HCT116 (cell line): ENCODE data around the gene FLNB. TPM values are rescaled to one million over a fixed set of nuclear protein-coding genes. Genes with fewer than 3 reads are reported as not detected.

Experiments
- ATAC-seq: fragments of 200-7000 bp; cut with Tn5 transposase; 2 replicates; pipeline ENCODE4 v1.9.1; 2020; ENCODE audit warnings: mild to moderate bottlenecking, moderate library complexity
- BruUV-seq: library from RNA; stranded (reverse); fragments of 400-500 nt; replicated peaks from 2 replicates; lab custom pipeline; 2021; lab: Mats Ljungman, UMichigan
- CTCF ChIA-PET: fragments of 300-600 bp; sonication (Branson Sonifier 250); formaldehyde crosslinking; loops from one replicate; lab custom pipeline; 2021; ENCODE audit warnings: antibody characterized with exemption; lab: Charles Lee
- POLR2A ChIA-PET: fragments of 300-600, 350-600 bp; sonication (Branson Sonifier 250); formaldehyde crosslinking; loops from one replicate; lab custom pipeline; 2021; ENCODE audit warnings: antibody characterized with exemption; lab: Charles Lee
- RAD21 ChIA-PET, 2 experiments: fragments of 300-600 bp; sonication (Branson Sonifier 250); formaldehyde crosslinking; loops; one replicate each; lab custom pipeline; 2023; ENCODE audit warnings: low total read pairs in 2 of 2; ENCODE audit not compliant: uncharacterized antibody in 2 of 2, unreplicated experiment in 2 of 2, low non-redundant PET in 1 of 2; lab: Charles Lee
- DNase-seq: peaks from one replicate; pipeline ENCODE4 v3.0.0-alpha.2; 2010; ENCODE audit warnings: low read depth, low spot score
- H2AFZ ChIP-seq: fragments of 200-600 bp; shearing (Covaris generic), sonication (generic); 2 replicates; pipeline ENCODE4 v1.6.1; 2017; ENCODE audit warnings: low read depth, mixed run types, mixed read lengths, antibody characterized with exemption, low read length; ENCODE audit not compliant: poor library complexity, severe bottlenecking
- H3K27ac ChIP-seq: 2 replicates; pipeline ENCODE4 v1.5.1; 2012; ENCODE audit warnings: low read depth, low read length
- H3K27me3 ChIP-seq: fragments of 200-600 bp; sonication (generic); 2 replicates; pipeline ENCODE4 v1.6.1; 2016; ENCODE audit warnings: mixed run types, low read length, mixed read lengths; ENCODE audit not compliant: insufficient read depth
- H3K36me3 ChIP-seq, 2 experiments: fragments of 200-500 bp in 1 of 2; fragments of 200-600 bp in 1 of 2; sonication (Bioruptor generic) in 1 of 2; sonication (generic) in 1 of 2; 2 replicates each; pipeline versions ENCODE4 v1.5.1 to v1.6.1; 2014 to 2016; ENCODE audit warnings: low read length in 2 of 2, inconsistent platforms in 1 of 2, mixed read lengths in 1 of 2, mixed run types in 1 of 2; ENCODE audit not compliant: insufficient read depth in 2 of 2, control insufficient read depth in 1 of 2
- H3K4me1 ChIP-seq, 2 experiments: fragments of 200-600 bp in 1 of 2; sonication (generic) in 1 of 2; 2 replicates each; pipeline versions ENCODE4 v1.5.1 to v1.6.1; 2012 to 2017; ENCODE audit warnings: low read length in 2 of 2, inconsistent platforms in 1 of 2, mild to moderate bottlenecking in 1 of 2, mixed read lengths in 1 of 2, mixed run types in 1 of 2, moderate library complexity in 1 of 2; ENCODE audit not compliant: insufficient read depth in 2 of 2, control insufficient read depth in 1 of 2
- H3K4me2 ChIP-seq: fragments of 200-600 bp; sonication (generic); 2 replicates; pipeline ENCODE4 v1.6.1; 2017; ENCODE audit warnings: mixed run types, low read length, mixed read lengths
- H3K4me3 ChIP-seq, 2 experiments: fragments of 200-600 bp in 1 of 2; sonication (generic) in 1 of 2; replicated peaks in 1 of 2; 2 replicates each; pipeline ENCODE4 v1.5.1; 2011 to 2016; ENCODE audit warnings: low read length in 2 of 2, control low read depth in 1 of 2, low read depth in 1 of 2, mild to moderate bottlenecking in 1 of 2, mixed read lengths in 1 of 2, mixed run types in 1 of 2
- H3K79me2 ChIP-seq: fragments of 200-600 bp; sonication (generic); 2 replicates; pipeline ENCODE4 v1.6.1; 2017; ENCODE audit warnings: mild to moderate bottlenecking, mixed run types, low read length, moderate library complexity, mixed read lengths; ENCODE audit not compliant: insufficient read depth
- H3K9ac ChIP-seq: fragments of 200-600 bp; sonication (generic); 2 replicates; pipeline ENCODE4 v1.6.1; 2016; ENCODE audit warnings: low read length, mixed read lengths
- H3K9me2 ChIP-seq: fragments of 200-600 bp; sonication (generic), shearing (Covaris generic); 2 replicates; pipeline ENCODE4 v1.6.1; 2017; ENCODE audit warnings: mixed run types, mild to moderate bottlenecking, moderate library complexity; ENCODE audit not compliant: insufficient read depth
- H3K9me3 ChIP-seq, 2 experiments: fragments of 200-500 bp in 1 of 2; fragments of 200-600 bp in 1 of 2; sonication (Bioruptor generic) in 1 of 2; sonication (generic) in 1 of 2; 2 replicates each; pipeline ENCODE4 v1.6.1; 2014 to 2017; ENCODE audit warnings: low read length in 2 of 2, mixed read lengths in 2 of 2, inconsistent platforms in 1 of 2, low read depth in 1 of 2, mild to moderate bottlenecking in 1 of 2, mixed run types in 1 of 2, moderate library complexity in 1 of 2; ENCODE audit not compliant: control insufficient read depth in 1 of 2, insufficient read depth in 1 of 2
- H4K20me1 ChIP-seq: fragments of 200-600 bp; sonication (generic), shearing (Covaris generic); 2 replicates; pipeline ENCODE4 v1.6.1; 2017; ENCODE audit warnings: mixed run types, mild to moderate bottlenecking, moderate library complexity; ENCODE audit not compliant: insufficient read depth
- ELF1 ChIP-seq: IDR thresholded peaks from 2 replicates; pipeline ENCODE4 v1.6.1; 2012; ENCODE audit warnings: low read depth, borderline replicate concordance
- POLR2AphosphoS5 ChIP-seq: IDR thresholded peaks from 2 replicates; pipeline ENCODE4 v1.6.1; 2011; ENCODE audit warnings: mild to moderate bottlenecking, low read depth, low read length, moderate library complexity
- SIN3A ChIP-seq: IDR thresholded peaks from 2 replicates; pipeline ENCODE4 v1.6.1; 2012; ENCODE audit warnings: low read depth
- ZNF274 ChIP-seq: fragments of 200-500 bp; sonication (Bioruptor generic); IDR thresholded peaks from 2 replicates; pipeline ENCODE4 v1.6.1; 2014; ENCODE audit warnings: mild to moderate bottlenecking, low read depth, low read length, inconsistent platforms
- intact Hi-C: fragments of 100-400 bp; cut with micrococcal nuclease; formaldehyde crosslinking; loops from 2 replicates; pipeline ENCODE4 v1.10.0; 2022
- total RNA-seq: library from RNA; stranded (reverse); gene quantifications from one replicate; pipeline ENCODE4 v1.2.1, GENCODE V29; 2021; ENCODE audit not compliant: unreplicated experiment
- TF ChIP-seq, protein P1 (sequence below): IDR thresholded peaks from 2 replicates; pipeline ENCODE4 v1.6.1; 2012
- TF ChIP-seq, protein P2 (sequence below): IDR thresholded peaks from 2 replicates; pipeline ENCODE4 v1.6.1; 2012
- TF ChIP-seq, protein P3 (sequence below): IDR thresholded peaks from 2 replicates; pipeline ENCODE4 v1.6.1; 2011; ENCODE audit warnings: mild to moderate bottlenecking, low read length, moderate library complexity; ENCODE audit not compliant: insufficient replicate concordance; ENCODE audit errors: extremely low read depth

Gene FLNB
- total RNA-seq, 1 experiment from 2014 or later = 116 TPM

DNA sequence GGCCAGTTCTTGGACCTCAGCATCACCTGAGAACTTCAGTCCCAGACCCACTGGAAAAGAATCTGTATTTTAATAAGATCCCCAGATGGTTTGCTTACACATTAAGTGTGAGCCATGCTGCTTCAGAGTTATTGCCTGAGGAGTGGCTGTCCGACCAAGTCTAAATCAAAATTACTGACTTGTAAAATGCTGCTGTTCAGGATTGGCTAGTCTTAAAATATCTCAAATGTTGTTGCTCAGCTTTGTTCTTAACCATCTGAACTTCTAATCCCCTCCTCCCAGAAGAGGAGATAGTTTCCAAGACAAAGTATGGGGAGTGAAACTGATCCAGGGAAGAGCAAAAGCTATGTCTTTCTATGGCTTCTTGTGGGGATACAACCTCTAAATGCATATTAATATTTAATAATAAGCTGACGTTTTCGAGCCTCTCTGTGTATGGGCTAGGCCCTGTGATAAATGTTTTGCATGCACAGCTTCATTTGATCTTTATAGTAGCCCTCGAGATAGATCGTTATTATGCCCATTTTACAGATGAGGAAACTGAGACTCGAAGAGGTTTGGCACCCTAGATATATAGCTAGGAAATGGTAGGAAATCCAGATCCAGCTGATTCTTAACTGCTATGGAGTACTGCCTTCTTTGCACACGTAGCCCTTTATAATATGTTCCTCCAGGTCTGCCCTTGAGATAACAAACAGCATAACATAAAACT lies 150.4 kb downstream of the FLNB start:
- peaks cover 31 to 44% of the 10 kb centered on the region in 2 experiments for H3K4me1 ChIP-seq
- no peaks in the 10 kb centered on the region for H3K79me2 ChIP-seq
- no peak overlapping the region for H2AFZ ChIP-seq
- no peaks in the 10 kb centered on the region for H4K20me1 ChIP-seq
- DNase-seq = no peak
- H3K9me3 ChIP-seq = no peaks in the 10 kb centered on the region
- H3K27ac ChIP-seq = no peak overlapping the region
- no peak overlapping the region for H3K4me3 ChIP-seq
- no peak for ATAC-seq
- no peak overlapping the region for H3K9ac ChIP-seq
- no peaks in the 10 kb centered on the region for H3K27me3 ChIP-seq
- no peak for TF ChIP-seq SIN3A
- TF ChIP-seq ZNF274 = no peak
- TF ChIP-seq, protein P1, sequence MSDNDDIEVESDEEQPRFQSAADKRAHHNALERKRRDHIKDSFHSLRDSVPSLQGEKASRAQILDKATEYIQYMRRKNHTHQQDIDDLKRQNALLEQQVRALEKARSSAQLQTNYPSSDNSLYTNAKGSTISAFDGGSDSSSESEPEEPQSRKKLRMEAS = no peak
- ChIA-PET POLR2A (no interaction called here), CTCF (interaction anchor here (1.1 kb wide), 1 partner anchor 9 kb away, joined by 5 read pairs; no protein-coding TSS in a partner anchor), RAD21 (no interaction called here)
- BruUV-seq = no TSS peak
- H3K9me2 ChIP-seq = no peaks in the 10 kb centered on the region
- no peak overlapping the region for H3K4me2 ChIP-seq
- intact Hi-C loops = no loop called here
- H3K36me3 ChIP-seq = peaks cover 18 to 22% of the 10 kb centered on the region in 2 experiments; a peak in 2 of 4 replicates

DNA sequence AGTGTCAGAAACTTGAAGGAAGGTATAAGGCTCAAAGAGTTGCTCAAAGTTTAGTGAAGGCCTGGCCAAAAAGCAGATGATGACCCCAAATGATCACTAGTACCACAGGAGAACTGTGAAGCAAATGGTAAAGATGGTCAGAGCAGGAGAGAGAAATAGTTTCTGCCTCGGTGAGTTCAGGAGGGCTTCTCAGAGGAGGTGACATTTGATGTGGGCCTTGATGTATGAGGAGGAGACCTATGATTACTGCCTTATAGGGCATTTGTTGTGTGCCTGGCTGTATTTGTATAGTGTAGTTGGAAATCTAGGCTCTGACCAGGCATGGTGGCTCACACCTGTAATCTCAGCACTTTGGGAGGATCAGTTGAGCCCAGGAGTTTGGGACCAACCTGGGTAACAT lies 152.2 kb downstream of the FLNB start:
- TF ChIP-seq, protein P1 = no peak
- TF ChIP-seq ELF1 = no peak
- TF ChIP-seq, protein P2, sequence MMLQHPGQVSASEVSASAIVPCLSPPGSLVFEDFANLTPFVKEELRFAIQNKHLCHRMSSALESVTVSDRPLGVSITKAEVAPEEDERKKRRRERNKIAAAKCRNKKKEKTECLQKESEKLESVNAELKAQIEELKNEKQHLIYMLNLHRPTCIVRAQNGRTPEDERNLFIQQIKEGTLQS = no peak
- no peak for TF ChIP-seq SIN3A
- no peak for TF ChIP-seq POLR2AphosphoS5
- no peak for TF ChIP-seq ZNF274
- TF ChIP-seq, protein P3, sequence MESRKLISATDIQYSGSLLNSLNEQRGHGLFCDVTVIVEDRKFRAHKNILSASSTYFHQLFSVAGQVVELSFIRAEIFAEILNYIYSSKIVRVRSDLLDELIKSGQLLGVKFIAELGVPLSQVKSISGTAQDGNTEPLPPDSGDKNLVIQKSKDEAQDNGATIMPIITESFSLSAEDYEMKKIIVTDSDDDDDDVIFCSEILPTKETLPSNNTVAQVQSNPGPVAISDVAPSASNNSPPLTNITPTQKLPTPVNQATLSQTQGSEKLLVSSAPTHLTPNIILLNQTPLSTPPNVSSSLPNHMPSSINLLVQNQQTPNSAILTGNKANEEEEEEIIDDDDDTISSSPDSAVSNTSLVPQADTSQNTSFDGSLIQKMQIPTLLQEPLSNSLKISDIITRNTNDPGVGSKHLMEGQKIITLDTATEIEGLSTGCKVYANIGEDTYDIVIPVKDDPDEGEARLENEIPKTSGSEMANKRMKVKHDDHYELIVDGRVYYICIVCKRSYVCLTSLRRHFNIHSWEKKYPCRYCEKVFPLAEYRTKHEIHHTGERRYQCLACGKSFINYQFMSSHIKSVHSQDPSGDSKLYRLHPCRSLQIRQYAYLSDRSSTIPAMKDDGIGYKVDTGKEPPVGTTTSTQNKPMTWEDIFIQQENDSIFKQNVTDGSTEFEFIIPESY = no peak
- H3K9me2 ChIP-seq = no peaks in the 10 kb centered on the region
- H4K20me1 ChIP-seq = no peaks in the 10 kb centered on the region
- ChIA-PET RAD21 (no interaction called here), POLR2A (no interaction called here), CTCF (interaction anchor here (1.2 kb wide), 1 partner anchor 17 kb away, joined by 6 read pairs; no protein-coding TSS in a partner anchor)
- intact Hi-C loops = loop anchor here (5.0 kb wide), 1 partner anchor 153 kb away; the partner anchor contains the start of gene FLNB
- H3K9ac ChIP-seq = no peak overlapping the region
- no peak overlapping the region for H3K4me2 ChIP-seq
- H2AFZ ChIP-seq = no peak overlapping the region
- no peaks in the 10 kb centered on the region for H3K79me2 ChIP-seq
- no peak overlapping the region for H3K4me3 ChIP-seq
- no peaks in the 10 kb centered on the region for H3K9me3 ChIP-seq
- ATAC-seq = no peak
- DNase-seq = no peak
- H3K4me1 ChIP-seq = peaks cover 49 to 62% of the 10 kb centered on the region in 2 experiments
- H3K36me3 ChIP-seq = peaks cover 15 to 23% of the 10 kb centered on the region in 2 experiments; a peak in 2 of 4 replicates
- no peak overlapping the region; the same call in 1 of the 2 replicates for H3K27ac ChIP-seq
- no TSS peak for BruUV-seq
- no peaks in the 10 kb centered on the region for H3K27me3 ChIP-seq
